Motor neuron (in vitro differentiated cells): ENCODE measurements around the gene MAST4. TPM values are rescaled to one million over a fixed set of nuclear protein-coding genes. Genes with fewer than 3 reads are reported as not detected.

ENCODE experiments used
- ATAC-seq, 8 experiments: fragments of 200-7000 bp; cut with Tn5 transposase; replicated peaks in 6 of 8; 2 replicates each; pipeline ENCODE4 v1.8.0; 2021; ENCODE audit warnings: mild to moderate bottlenecking in 8 of 8, moderate library complexity in 8 of 8
- H3K27ac ChIP-seq, 2 donors: fragments of 250-450 bp; sonication (Bioruptor Pico); 2 replicates each; pipeline ENCODE4 v1.9.0; 2021; ENCODE audit warnings: antibody characterized with exemption in 2 of 2, mild to moderate bottlenecking in 2 of 2, moderate library complexity in 1 of 2
- H3K4me1 ChIP-seq, 2 donors: fragments of 250-450 bp; sonication (Bioruptor Pico); replicated peaks in 1 of 2; 2 replicates each; pipeline ENCODE4 v1.6.1; 2021; ENCODE audit warnings: antibody characterized with exemption in 2 of 2, mild to moderate bottlenecking in 2 of 2, moderate library complexity in 1 of 2
- H3K4me3 ChIP-seq, 5 donors: fragments of 250-450 bp; sonication (Bioruptor Pico); 2 replicates each; pipeline ENCODE4 v1.9.0; 2021; ENCODE audit warnings: antibody characterized with exemption in 5 of 5, mild to moderate bottlenecking in 5 of 5, moderate library complexity in 4 of 5
- WGBS, 10 experiments: fragments of 450-650 bp; shearing (Covaris generic); methylation state at CpG; one replicate each; pipeline ENCODE4 v1.0.0; 2022; 5-methylcytosine and 5-hydroxymethylcytosine counted together
- in situ Hi-C, 9 experiments: fragments of 400-800 bp; cut with MboI; loops; one replicate each; pipeline ENCODE4 v1.15.0; 2021; ENCODE audit warnings: low sequenced_read_pairs in 9 of 9, low pct_unique_long_range_greater_than_20kb in 2 of 9; ENCODE audit not compliant: unreplicated experiment in 9 of 9
- total RNA-seq, 8 experiments: library from RNA; unstranded; fragments of 300-600 nt; gene quantifications; 2 replicates each; pipeline versions ENCODE4 v1.2.3 to v1.2.4, GENCODE V29; 2022

MAST4 gene
- total RNA-seq, result 10 to 100 TPM in 4 of 8 experiments, 1 to 10 TPM in 4; 4.3 to 26.1 (median 12.9) TPM

DNA sequence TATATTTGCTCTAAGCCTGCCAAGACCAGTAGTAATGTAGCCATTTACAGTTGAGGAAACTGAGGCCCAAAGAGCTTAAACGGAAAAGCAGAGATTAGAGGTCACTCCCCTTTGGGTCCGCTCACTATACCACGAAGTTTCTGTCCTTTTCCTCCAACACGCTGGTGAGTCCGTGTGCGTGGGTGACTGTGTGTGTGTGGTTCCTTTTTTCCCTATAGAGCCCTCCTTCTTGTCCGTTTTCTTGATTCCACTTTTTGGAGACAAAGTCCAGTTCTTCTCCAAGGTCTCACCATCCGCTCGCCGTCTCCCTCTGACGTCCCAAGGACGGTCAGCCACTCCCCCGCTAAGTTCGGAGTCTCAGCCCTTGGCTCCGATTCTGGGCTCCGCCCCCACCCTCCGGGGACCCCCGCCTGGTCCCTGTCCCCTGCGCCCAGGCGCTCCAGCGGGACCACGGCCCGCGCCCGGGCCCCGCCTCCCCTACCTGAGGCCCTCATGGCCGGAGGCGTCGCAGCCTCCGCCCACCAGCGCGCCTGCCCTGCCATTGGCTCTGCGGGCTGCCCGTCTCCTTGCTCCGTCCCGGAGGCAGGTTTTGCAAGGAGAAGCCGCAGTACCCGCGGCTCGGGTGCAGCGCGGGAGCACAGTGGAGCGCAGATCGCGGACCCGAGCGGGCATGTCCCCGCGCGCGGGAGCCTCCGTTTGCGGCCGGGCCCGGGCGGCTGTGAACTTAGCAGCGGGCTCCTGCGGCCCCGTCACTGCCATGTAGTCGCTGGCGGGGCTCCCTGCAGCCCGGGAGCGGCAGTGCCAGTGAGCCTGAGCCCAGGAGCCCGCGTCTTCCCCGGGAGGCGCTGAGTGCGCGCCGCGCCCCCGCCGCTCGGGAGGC is at the start of gene MAST4:
MAST4 (plus strand) TSS at position 638 of the 880 bp plus-strand sequence. CDS start 263 bp downstream, outside the sequence.
- in situ Hi-C loops, result no loop called here
- WGBS, 10 experiments, result 0 to 28% (median 10%) methylated on average over 1 to 10 of the region's 74 CpGs; no CpG with 5 or more reads in 3 of the 10 experiments
- no peak within 1 kb of the TSS for H3K27ac ChIP-seq
- peaks cover 0 to 7% of the 10 kb centered on the region in 2 donors for H3K4me1 ChIP-seq
- H3K4me3 ChIP-seq, result peak within 1 kb of the TSS; percentile 51 to 67 (median 56)
- peak; percentile 89 to 97 (median 96) for ATAC-seq

DNA sequence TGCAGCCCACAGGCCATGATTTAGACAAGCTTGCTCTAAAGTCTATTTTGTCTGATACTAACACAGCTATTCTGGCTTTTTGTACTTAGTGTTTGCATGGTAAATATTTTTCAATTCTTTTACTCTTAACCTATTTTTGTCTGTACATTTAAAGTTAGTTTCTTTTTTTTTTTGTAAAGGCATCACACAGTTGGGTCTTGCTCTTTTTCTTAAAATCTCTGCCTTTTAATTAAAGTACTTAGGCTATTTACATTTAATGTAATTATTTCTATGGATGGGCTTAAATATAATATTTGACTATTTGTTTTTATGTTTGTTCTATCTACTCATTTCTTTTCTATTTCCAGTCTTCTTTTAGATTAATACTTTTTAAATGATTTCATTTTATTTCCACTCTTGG is 49.7 kb upstream of the MAST4 start:
- ATAC-seq, result no peak
- H3K4me3 ChIP-seq, result no peak overlapping the region
- no peaks in the 10 kb centered on the region for H3K4me1 ChIP-seq
- in situ Hi-C loops, result no loop called here
- no peak overlapping the region for H3K27ac ChIP-seq

DNA sequence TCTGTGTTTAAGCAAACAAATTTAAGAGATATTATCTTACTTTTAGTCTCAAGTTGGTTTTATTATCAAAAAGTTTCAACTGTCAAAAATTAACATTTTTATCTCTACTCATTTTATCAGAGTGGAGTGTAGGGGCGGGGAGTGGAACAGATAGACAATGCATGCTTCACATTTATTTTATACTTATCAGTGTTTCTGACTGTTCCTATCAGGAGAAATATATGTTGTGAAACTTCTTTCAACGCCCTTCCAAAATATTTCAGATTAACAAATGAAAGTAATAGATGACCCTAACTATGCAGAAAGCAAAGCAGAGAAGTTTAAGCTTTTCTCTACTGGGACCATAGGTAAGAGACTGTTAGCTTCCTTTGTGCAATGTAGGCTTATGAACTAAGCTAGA is 44.9 kb upstream of the MAST4 start:
- in situ Hi-C loops, result no loop called here

DNA sequence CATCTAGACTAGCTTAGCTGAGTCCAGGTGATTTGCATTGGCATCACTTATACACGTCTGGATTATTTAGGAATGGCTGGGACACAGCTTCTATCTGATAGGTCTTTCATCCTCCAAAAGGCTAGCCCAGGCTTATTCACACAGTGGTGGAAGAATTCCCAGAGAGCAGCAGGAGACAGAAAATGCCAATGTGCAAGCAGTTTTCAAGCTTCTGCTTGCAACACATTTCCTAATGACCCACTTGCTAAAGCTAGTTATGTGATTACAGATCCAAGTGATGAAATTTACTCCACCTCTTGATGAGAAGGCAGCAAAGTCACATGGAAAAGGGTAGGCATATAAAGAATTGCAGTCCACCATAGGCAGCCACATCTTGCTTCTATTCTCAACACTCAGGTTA is 44.2 kb upstream of the MAST4 start:
- Histone ChIP-seq H3K27ac (no peak overlapping the region), H3K4me3 (no peak overlapping the region), H3K4me1 (no peaks in the 10 kb centered on the region)
- WGBS, 10 experiments, result 13 to 33% methylated on average over 1 of the region's 1 CpG; no CpG with 5 or more reads in 8 of the 10 experiments
- no peak for ATAC-seq
- in situ Hi-C loops, result no loop called here

More for the DNA sequence above, 44.9 kb upstream of the MAST4 start:
- Histone ChIP-seq H3K27ac (no peak overlapping the region), H3K4me3 (no peak overlapping the region), H3K4me1 (no peaks in the 10 kb centered on the region)
- ATAC-seq, result no peak
- WGBS, 10 experiments, result 20 to 100% (median 64%) methylated on average over 1 to 2 of the region's 2 CpGs; no CpG with 5 or more reads in 3 of the 10 experiments

DNA sequence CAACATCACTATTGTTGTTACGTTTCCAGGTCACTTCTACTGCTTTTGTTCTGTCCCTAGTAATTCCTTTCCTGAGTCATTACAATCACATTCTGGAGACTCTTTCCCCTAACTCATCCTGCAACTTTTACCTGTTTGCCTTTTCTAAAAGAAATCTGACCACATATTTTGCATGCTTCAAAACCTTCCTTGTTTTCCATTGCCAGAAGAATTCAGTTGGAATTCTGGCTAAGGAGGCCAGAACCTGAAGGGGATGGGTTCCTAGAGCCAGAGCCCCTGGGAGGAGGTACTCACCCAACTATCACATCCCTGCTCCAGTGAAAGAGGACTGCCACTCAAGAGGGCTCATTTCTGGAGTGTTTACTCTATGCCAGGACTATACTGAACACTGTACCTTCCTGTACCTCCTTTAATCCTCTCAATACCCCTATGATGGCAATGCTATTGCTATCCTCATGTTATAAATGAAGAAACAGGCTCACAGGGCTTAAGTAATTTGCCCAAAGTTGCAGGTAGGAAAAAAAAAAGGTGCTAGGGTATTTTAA is 42.8 kb upstream of the MAST4 start:
- in situ Hi-C loops, result no loop called here
- no peak for ATAC-seq
- 55 to 88% (median 69%) methylated on average over 1 of the region's 1 CpG; no CpG with 5 or more reads in 3 of the 10 experiments for WGBS, 10 experiments
- Histone ChIP-seq H3K4me1 (no peaks in the 10 kb centered on the region), H3K27ac (no peak overlapping the region), H3K4me3 (no peak overlapping the region)

DNA sequence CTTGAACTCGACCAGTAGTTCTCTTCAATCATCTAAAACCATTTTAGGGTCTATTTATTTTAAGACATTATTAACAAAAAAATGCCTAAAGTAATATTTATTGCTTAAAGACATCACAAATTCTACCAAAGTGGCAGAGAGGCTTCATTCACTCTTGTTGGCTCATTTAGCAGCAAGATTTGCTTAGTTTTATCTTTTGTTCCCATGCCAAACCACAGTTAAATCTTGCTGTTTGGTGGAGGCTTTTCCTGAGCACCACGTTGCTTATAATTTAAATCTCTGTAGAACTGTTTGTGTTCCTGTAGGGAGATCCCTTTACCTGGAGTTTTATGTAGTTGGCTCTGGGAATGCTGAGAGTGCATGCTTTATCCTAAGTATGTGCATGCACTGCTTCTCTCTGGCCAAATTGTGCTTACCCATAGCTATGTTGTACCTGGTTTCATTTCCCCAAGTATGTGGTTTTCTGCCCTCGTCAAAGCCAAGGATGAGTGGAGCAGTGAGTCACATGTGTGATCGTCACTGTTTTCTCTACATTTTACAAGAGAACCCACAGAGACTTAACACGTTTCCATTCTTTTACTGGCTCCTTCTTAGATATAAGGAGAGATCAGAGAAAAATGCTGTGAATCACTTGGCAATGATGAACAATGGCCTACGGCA is 42.1 kb upstream of the MAST4 start:
- 11 to 94% (median 63%) methylated on average over 1 to 6 of the region's 6 CpGs for WGBS, 10 experiments
- ATAC-seq, result no peak
- Histone ChIP-seq H3K4me3 (no peak overlapping the region), H3K27ac (no peak overlapping the region), H3K4me1 (no peaks in the 10 kb centered on the region)
- in situ Hi-C loops, result no loop called here

DNA sequence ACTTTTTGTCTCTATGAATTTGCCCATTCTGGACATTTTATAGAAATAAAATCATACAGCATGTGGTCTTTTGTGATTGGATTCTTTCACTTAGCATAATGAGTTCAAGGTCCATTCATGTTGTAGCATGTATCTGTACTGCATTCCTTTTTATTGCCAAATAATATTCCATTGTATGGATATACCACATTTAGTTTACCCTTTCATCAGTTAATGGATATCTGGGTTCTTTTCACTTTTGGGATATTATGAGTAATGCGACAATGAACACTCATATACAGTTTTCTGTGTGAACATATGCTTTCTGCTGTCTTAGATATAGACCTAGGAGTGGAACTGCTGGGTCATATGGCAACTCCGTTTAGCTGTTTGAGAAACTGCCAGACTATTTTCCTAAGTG is 41.3 kb upstream of the MAST4 start:
- H3K27ac ChIP-seq, result no peak overlapping the region
- 26 to 91% (median 84%) methylated on average over 1 to 2 of the region's 2 CpGs for WGBS, 10 experiments
- H3K4me1 ChIP-seq, result no peaks in the 10 kb centered on the region
- ATAC-seq, result no peak
- H3K4me3 ChIP-seq, result no peak overlapping the region
- in situ Hi-C loops, result no loop called here

DNA sequence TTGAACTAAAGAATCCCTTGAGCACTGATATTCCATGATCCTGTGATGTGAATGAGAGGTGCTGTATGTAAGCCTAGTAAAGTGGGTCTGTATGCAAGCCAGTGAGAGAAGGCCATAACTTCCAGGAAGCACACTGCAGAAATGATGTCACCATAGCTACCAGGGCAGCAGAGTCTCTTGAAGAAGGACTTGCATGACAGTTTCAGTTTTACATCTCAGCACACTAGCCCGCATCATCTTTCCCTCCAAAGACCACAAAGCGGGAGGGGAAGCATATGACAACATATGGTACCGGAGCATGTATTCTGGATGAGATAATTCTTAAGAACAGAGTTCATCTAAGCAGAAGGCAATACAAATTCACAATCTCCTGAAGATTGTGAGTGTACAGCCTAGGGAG is 37.6 kb upstream of the MAST4 start:
- Histone ChIP-seq H3K4me3 (no peak overlapping the region), H3K4me1 (no peaks in the 10 kb centered on the region), H3K27ac (no peak overlapping the region)
- peak; percentile 44 to 99 (median 94) for ATAC-seq
- 50 to 100% (median 76%) methylated on average over 1 to 3 of the region's 3 CpGs; no CpG with 5 or more reads in 2 of the 10 experiments for WGBS, 10 experiments
- in situ Hi-C loops, result no loop called here

DNA sequence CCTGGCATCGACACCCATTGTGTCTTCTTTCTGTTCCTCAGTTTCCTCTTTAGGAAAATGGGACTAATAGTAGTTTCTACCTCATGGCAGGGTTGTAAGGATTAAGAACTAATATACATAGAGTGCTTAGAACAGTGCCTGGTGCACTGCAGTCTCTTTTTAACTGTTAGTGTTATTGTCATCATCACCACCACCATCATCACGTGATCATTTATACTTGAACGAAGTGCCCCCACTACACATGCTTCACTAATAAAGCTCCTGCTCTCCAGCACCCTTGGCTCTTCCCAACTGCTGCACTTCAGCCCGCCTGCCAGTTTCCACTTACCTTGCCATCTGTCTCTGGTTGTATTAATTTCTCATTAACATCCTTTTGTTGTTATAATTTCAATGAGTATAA is 35.8 kb upstream of the MAST4 start:
- WGBS, 10 experiments, result 39 to 100% (median 71%) methylated on average over 1 to 4 of the region's 4 CpGs

DNA sequence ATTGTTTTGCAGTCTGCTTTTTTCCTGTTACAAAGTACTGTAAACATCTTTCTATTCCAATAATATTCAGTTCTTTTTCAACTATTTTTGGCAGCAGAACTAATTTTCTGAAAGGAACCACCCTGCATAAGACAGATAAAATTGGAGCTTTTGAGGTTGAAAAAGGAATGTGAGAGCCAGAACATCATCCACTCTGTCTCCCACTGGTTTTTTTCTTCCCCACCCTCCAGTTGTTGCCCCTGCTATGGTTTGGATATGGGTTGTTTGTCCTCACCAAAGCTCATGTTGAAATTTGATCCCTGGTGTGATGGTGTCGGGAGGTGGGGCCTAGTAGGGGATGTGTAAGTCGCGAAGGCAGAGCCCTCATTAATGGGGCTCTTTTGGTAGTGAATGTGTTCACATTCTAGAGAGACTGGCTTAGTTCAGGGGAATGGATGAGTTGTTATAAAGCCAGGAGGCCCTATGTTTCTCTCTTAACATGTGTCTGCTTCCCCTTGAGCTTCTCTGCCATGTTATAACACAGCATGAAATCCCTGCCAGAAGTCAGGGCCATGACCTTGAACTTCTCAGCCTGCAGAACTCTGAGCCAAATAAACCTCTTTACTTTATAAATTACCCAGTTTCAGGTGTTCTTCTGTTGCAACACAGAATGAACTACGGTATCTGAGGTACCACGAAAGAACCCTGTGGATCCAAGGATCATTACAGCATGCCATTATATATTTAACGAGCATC is 34.8 kb upstream of the MAST4 start:
- Histone ChIP-seq H3K4me3 (no peak overlapping the region), H3K4me1 (no peaks in the 10 kb centered on the region), H3K27ac (no peak overlapping the region)
- WGBS, 10 experiments, result 44 to 100% (median 90%) methylated on average over 1 to 6 of the region's 6 CpGs
- in situ Hi-C loops, result no loop called here
- no peak for ATAC-seq

More for the DNA sequence above, 35.8 kb upstream of the MAST4 start:
- H3K27ac ChIP-seq, result no peak overlapping the region
- no peaks in the 10 kb centered on the region for H3K4me1 ChIP-seq
- no peak overlapping the region for H3K4me3 ChIP-seq
- in situ Hi-C loops, result no loop called here
- ATAC-seq, result no peak

DNA sequence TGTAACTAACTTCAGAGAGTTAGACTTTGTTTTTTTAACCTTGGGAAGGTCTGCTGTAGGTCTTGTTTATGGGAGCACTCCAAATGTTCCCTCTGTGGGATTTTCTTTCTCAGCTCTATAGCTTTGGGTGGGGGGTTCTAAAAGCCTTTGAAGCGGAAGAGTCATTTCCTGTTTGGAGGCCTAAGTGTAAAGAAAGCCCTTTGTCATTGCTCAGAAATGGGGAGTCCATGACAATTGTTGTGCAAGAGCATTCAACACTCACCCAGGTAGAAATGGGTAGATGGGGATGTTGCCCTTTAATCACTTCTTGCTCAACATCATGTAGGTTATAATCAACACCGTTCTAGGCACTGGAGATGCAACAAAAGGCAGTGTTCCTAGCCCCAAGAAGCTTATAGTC is 30.3 kb upstream of the MAST4 start:
- no peaks in the 10 kb centered on the region for H3K4me1 ChIP-seq
- no peak for ATAC-seq
- WGBS, 10 experiments, result 0 to 100% (median 85%) methylated on average over 1 to 2 of the region's 2 CpGs; no CpG with 5 or more reads in 2 of the 10 experiments
- no peak overlapping the region for H3K27ac ChIP-seq
- H3K4me3 ChIP-seq, result no peak overlapping the region
- in situ Hi-C loops, result no loop called here

DNA sequence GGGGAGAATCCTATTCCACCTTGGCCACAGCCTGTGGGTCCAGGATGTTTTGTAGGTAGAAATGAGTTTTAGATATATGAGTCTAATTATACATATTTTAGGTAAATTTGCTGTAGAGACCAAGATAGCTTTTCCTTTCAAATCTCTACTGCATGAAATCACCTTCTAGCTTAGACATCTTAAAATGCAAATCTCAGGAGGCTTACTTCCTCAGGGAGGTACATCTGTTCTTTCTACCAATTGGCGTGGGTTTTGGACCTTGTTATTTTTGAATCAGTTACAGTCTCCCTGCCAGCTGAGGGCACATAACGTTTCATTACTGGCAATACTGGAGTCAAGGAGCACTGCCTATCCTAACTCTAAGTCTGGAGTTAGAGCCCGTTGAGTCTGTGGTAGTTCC is 28.7 kb upstream of the MAST4 start:
- ATAC-seq, result no peak
- no peak overlapping the region for H3K4me3 ChIP-seq
- in situ Hi-C loops, result no loop called here
- 14 to 88% (median 56%) methylated on average over 1 to 3 of the region's 3 CpGs; no CpG with 5 or more reads in 1 of the 10 experiments for WGBS, 10 experiments
- no peaks in the 10 kb centered on the region for H3K4me1 ChIP-seq
- no peak overlapping the region for H3K27ac ChIP-seq

DNA sequence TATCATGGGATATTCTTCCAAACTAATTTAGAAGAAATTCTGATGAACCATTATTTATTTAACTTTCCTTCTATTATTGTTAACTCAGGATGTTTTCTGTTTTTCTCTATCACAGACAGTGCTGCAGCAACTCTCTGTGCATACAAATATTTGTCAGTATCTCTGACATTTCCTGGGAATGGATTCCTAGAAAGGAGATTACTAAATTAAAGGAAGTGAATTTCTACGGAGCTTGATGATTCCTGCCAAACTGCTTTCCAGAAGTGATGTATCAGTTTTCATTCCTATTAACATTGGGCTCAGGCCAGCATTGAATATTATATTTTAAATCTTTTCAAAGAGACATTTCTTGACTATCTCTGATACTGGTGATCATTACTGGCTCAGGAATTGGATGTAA is 26.0 kb upstream of the MAST4 start:
- Histone ChIP-seq H3K27ac (no peak overlapping the region), H3K4me1 (no peaks in the 10 kb centered on the region), H3K4me3 (no peak overlapping the region)
- in situ Hi-C loops, result loop anchor here in 1 of 9 experiments (10.0 kb wide), 1 partner anchor 55 kb away; no protein-coding TSS in a partner anchor
- ATAC-seq, result peak in 2 of 8 experiments; percentile 22 to 76
- 13 to 100% (median 85%) methylated on average over 1 of the region's 1 CpG; no CpG with 5 or more reads in 5 of the 10 experiments for WGBS, 10 experiments
